Measurements from ENCODE around the gene CACNA2D3.
"Not testable (repeated sequence)": the region's sequence is repeated elsewhere in the genome, so short reads cannot be mapped to it uniquely, and the experiment has no call there.

Gene CACNA2D3

GRCh38 chr3:54954022-54954421 is 831.7 kb downstream of the CACNA2D3 start:
- no peak for DNase-seq

- DNase-seq, result no peak
These were observed 832.2 kb downstream of the CACNA2D3 start for GRCh38 chr3:54954521-54954920.

- DNase-seq, result no peak
These were observed 833.1 kb downstream of the CACNA2D3 start for GRCh38 chr3:54955496-54955895.

- DNase-seq, result no peak
These were observed 833.6 kb downstream of the CACNA2D3 start for GRCh38 chr3:54955941-54956340.

- peak; percentile 27 for DNase-seq
These were observed 835.4 kb downstream of the CACNA2D3 start for GRCh38 chr3:54957711-54958110.

- DNase-seq, result no peak
These were observed 837.7 kb downstream of the CACNA2D3 start for GRCh38 chr3:54960082-54960481.

- DNase-seq, result no peak
These were observed 838.3 kb downstream of the CACNA2D3 start for GRCh38 chr3:54960701-54961100.

GRCh38 chr3:54962200-54962599 is 839.8 kb downstream of the CACNA2D3 start:
- DNase-seq, result no peak

GRCh38 chr3:54963641-54964040 is 841.3 kb downstream of the CACNA2D3 start:
- no peak for DNase-seq

GRCh38 chr3:54964081-54964480 is 841.7 kb downstream of the CACNA2D3 start:
- no peak for DNase-seq

GRCh38 chr3:54965746-54966145 is 843.4 kb downstream of the CACNA2D3 start:
- DNase-seq, result no peak

GRCh38 chr3:54966979-54967378 is 844.6 kb downstream of the CACNA2D3 start:
- DNase-seq, result no peak

GRCh38 chr3:54967731-54968161 is 845.4 kb downstream of the CACNA2D3 start:
- DNase-seq, result no peak

- DNase-seq, result no peak
These were observed 846.3 kb downstream of the CACNA2D3 start for GRCh38 chr3:54968546-54969172.

- DNase-seq, result no peak
These were observed 847.3 kb downstream of the CACNA2D3 start for GRCh38 chr3:54969652-54970051.

- no peak for DNase-seq
These were observed 848.5 kb downstream of the CACNA2D3 start for GRCh38 chr3:54970895-54971294.

GRCh38 chr3:54977439-54977838 is 855.1 kb downstream of the CACNA2D3 start:
- no peak for DNase-seq

- DNase-seq, result not testable (repeated sequence)
These were observed 855.6 kb downstream of the CACNA2D3 start for GRCh38 chr3:54977946-54978345.

- DNase-seq, result no peak
These were observed 860.5 kb downstream of the CACNA2D3 start for GRCh38 chr3:54982807-54983206.

- no peak for DNase-seq
These were observed 861.1 kb downstream of the CACNA2D3 start for GRCh38 chr3:54983266-54984099.

- no peak for DNase-seq
These were observed 863.5 kb downstream of the CACNA2D3 start for GRCh38 chr3:54985856-54986255.

- DNase-seq, result no peak
These were observed 863.9 kb downstream of the CACNA2D3 start for GRCh38 chr3:54986294-54986693.

GRCh38 chr3:54987719-54988118 is 865.4 kb downstream of the CACNA2D3 start:
- no peak for DNase-seq

- DNase-seq, result no peak
These were observed 866.0 kb downstream of the CACNA2D3 start for GRCh38 chr3:54988302-54988837.

All from NCI-H345 (cell line).